Smooth muscle cell (in vitro differentiated cells): ENCODE measurements around the gene HTR3A. TPM values are rescaled to one million over a fixed set of nuclear protein-coding genes. Genes with fewer than 3 reads are reported as not detected.
A peak's percentile ranks its signal among the peaks of the same experiment; 100 is the strongest.

ENCODE experiments used
- DNase-seq: peaks from one replicate; lab custom pipeline; 2025; ENCODE audit not compliant: unreplicated experiment; lab: John Stamatoyannopoulos, UW
- H2AFZ ChIP-seq: fragments of 200-600 bp; sonication (generic); 2 replicates; pipeline ENCODE4 v1.6.0; 2016; ENCODE audit warnings: antibody characterized with exemption, low read depth, mild to moderate bottlenecking
- H3F3A ChIP-seq: fragments of 200-600 bp; sonication (generic); 2 replicates; pipeline ENCODE4 v1.6.0; 2017; ENCODE audit warnings: antibody characterized with exemption, low read depth
- H3K27ac ChIP-seq: fragments of 200-600 bp; sonication (generic); 2 replicates; pipeline ENCODE4 v1.5.1; 2016; ENCODE audit warnings: low read depth, mild to moderate bottlenecking
- H3K27me3 ChIP-seq: fragments of 200-600 bp; sonication (generic); 2 replicates; pipeline ENCODE4 v1.6.1; 2016; ENCODE audit warnings: low read depth, mild to moderate bottlenecking
- H3K36me3 ChIP-seq: fragments of 200-600 bp; sonication (generic); 2 replicates; pipeline ENCODE4 v1.5.1; 2016; ENCODE audit warnings: low read depth
- H3K4me1 ChIP-seq: fragments of 200-600 bp; sonication (generic); 2 replicates; pipeline ENCODE4 v1.5.1; 2016; ENCODE audit warnings: low read depth
- H3K4me2 ChIP-seq: fragments of 200-600 bp; sonication (generic); 2 replicates; pipeline ENCODE4 v1.6.0; 2016; ENCODE audit warnings: mild to moderate bottlenecking
- H3K4me3 ChIP-seq: fragments of 200-600 bp; sonication (generic); 2 replicates; pipeline ENCODE4 v1.5.1; 2016; ENCODE audit warnings: mild to moderate bottlenecking
- H3K79me2 ChIP-seq: fragments of 200-600 bp; sonication (generic); 2 replicates; pipeline ENCODE4 v1.6.0; 2016; ENCODE audit warnings: low read depth, mild to moderate bottlenecking
- H3K9ac ChIP-seq: fragments of 200-600 bp; sonication (generic); 2 replicates; pipeline ENCODE4 v1.6.0; 2016; ENCODE audit warnings: low read depth
- H3K9me3 ChIP-seq: fragments of 200-600 bp; sonication (generic); replicated peaks from 2 replicates; pipeline ENCODE4 v1.5.1; 2016; ENCODE audit warnings: low read depth
- H4K20me1 ChIP-seq: fragments of 200-600 bp; sonication (generic); 2 replicates; pipeline ENCODE4 v1.6.0; 2016; ENCODE audit warnings: low read depth
- CTCF ChIP-seq: fragments of 200-600 bp; sonication (generic); IDR thresholded peaks from 2 replicates; pipeline ENCODE4 v1.5.1; 2017; ENCODE audit warnings: borderline replicate concordance, mild to moderate bottlenecking, antibody characterized with exemption; ENCODE audit not compliant: insufficient read depth, poor library complexity, severe bottlenecking
- WGBS: methylation state at CpG from one replicate; pipeline ENCODE4 v1.1.7; 2016; ENCODE audit warnings: low lambda C conversion rate; 5-methylcytosine and 5-hydroxymethylcytosine counted together
- polyA plus RNA-seq: library from polyadenylated mRNA; unstranded; fragments of >200 nt; fragmentation: Nextera tagmentation; extraction: Ambion mirVana; gene quantifications from 2 replicates; pipeline ENCODE4 v1.2.1, GENCODE V29; 2016
- total RNA-seq: library from RNA; depleted of rRNA; stranded (reverse); fragments of >200 nt; gene quantifications from 2 replicates; pipeline ENCODE4 v1.2.3, GENCODE V29; 2014

HTR3A gene
- total RNA-seq (not detected in 2 replicates), polyA plus RNA-seq (not detected in 2 replicates)

- DNase-seq, result no peak
- TF ChIP-seq CTCF, result no peak
Measured at GRCh38 chr11:113974741-113975470, at the start of gene HTR3A. HTR3A (plus strand) TSS chr11:113975108; CDS start chr11:113975326, 218 bp downstream.

DNA sequence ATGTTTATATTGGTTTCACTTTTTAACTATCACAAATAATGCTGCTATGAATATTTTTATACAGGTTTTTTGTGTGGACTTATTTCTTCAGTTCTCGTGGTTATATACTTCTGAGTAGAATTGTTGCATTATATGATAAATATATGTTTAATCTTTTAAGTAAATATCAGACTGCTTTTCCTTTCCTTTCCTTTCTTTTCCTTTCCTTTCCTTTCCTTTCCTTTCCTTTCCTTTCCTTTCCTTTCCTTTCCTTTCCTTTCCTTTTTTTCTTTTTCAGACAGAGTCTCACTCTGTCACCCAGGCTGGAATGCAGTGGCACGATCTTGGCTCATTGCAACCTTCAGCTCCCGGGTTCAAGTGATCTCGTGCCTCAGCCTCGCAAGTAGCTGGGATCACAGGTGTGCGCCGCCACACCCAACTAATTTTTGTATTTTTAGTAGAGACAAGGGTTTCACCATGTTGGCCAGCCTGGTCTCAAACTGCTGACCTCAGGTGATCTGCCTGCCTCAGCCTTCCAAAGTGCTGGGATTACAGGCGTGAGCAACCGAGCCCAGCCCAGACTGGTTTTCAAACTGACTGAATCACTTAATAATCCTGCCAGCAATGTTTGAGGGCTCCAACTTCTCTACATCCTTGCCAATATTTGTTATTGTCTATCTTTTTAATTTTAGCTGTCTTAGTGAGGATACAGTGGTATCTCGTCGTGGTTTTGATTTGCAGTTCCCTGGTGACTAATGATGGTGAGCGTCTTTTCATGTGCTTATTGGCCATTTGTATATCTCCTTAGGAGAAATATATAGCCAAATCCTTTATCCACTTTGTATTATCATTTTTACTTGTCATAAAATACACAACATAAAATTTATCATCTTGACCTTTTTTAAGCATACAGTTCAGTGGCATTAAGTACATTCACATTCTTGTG lies 48.4 kb upstream of the HTR3A start:
- H3K79me2 ChIP-seq, result no peaks in the 10 kb centered on the region
- no peaks in the 10 kb centered on the region for H3F3A ChIP-seq
- DNase-seq, result no peak
- 79% methylated on average over 12 of the region's 12 CpGs for WGBS
- peak overlapping the region; percentile 27 for H3K4me2 ChIP-seq
- no peak overlapping the region for H3K9ac ChIP-seq
- no peak overlapping the region for H3K27ac ChIP-seq
- no peaks in the 10 kb centered on the region for H3K36me3 ChIP-seq
- no peaks in the 10 kb centered on the region for H3K4me1 ChIP-seq
- no peaks in the 10 kb centered on the region for H4K20me1 ChIP-seq
- peaks cover 9% of the 10 kb centered on the region for H3K27me3 ChIP-seq
- no peak for TF ChIP-seq CTCF
- no peak overlapping the region for H2AFZ ChIP-seq
- no peaks in the 10 kb centered on the region for H3K9me3 ChIP-seq
- H3K4me3 ChIP-seq, result no peak overlapping the region

More at GRCh38 chr11:113974741-113975470, at the start of gene HTR3A:
- Histone ChIP-seq H3F3A (no peaks in the 10 kb centered on the region), H3K4me3 (no peak within 1 kb of the TSS), H3K9ac (no peak within 1 kb of the TSS), H2AFZ (no peak within 1 kb of the TSS), H3K4me1 (peaks cover 7% of the 10 kb centered on the region), H3K36me3 (no peaks in the 10 kb centered on the region), H3K79me2 (no peaks in the 10 kb centered on the region), H3K9me3 (no peaks in the 10 kb centered on the region), H3K4me2 (no peak within 1 kb of the TSS), H3K27me3 (peaks cover 48% of the 10 kb centered on the region), H4K20me1 (no peaks in the 10 kb centered on the region), H3K27ac (no peak within 1 kb of the TSS)
- WGBS, result 28% methylated on average over 12 of the region's 12 CpGs

- Histone ChIP-seq H4K20me1 (no peaks in the 10 kb centered on the region), H3K27ac (no peak overlapping the region), H3K9ac (no peak overlapping the region), H3K9me3 (no peaks in the 10 kb centered on the region), H3F3A (no peaks in the 10 kb centered on the region), H3K79me2 (no peaks in the 10 kb centered on the region), H3K4me1 (no peaks in the 10 kb centered on the region), H3K4me2 (no peak overlapping the region), H2AFZ (no peak overlapping the region), H3K36me3 (no peaks in the 10 kb centered on the region), H3K27me3 (peaks cover 9% of the 10 kb centered on the region), H3K4me3 (no peak overlapping the region)
- no peak for DNase-seq
- TF ChIP-seq CTCF, result no peak
- 97% methylated on average over 5 of the region's 5 CpGs for WGBS
Measured at GRCh38 chr11:113928311-113928710, 46.6 kb upstream of the HTR3A start.
